Inferior parietal cortex (tissue), 1 donor: ENCODE data around the gene EHD1.

Source experiments
- DNase-seq: peaks from one replicate; pipeline ENCODE4 v3.0.0-alpha.2; 2016; ENCODE audit errors: extremely low spot score

EHD1 gene

DNA sequence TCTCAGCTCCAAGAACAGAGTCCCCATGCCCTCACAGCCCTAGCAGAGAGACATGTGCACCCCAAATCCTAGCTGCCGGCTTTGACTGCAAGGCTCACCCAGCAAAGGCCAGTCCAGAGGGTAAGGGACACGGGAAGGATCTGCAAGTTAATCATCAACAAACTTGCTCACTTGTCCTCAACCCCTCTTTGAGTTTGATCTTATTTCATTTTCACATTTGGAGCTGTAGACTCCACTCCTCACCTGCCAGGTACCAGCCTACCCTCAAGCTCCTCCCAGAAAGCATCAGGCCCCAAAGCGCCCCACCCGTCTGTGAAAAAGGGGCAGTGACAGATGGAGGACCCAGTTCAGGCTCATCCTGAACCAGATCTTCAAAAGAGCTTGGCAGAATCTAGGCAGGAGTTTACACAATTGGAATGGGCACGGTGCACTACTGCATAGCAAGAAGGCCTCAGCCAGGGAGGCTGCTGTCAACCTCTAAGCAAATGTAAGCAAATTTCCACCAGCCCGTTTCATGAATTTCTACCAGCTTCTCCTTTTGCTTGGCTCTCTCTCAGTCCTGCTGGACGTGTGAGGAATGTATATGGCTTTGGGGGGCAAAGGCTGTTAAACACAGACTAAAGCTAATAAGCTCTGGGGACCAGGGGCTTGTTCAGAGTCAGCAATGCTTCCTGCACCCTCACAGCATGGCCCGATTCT is 5.5 kb downstream of the EHD1 start:
- DNase-seq, result no peak

DNA sequence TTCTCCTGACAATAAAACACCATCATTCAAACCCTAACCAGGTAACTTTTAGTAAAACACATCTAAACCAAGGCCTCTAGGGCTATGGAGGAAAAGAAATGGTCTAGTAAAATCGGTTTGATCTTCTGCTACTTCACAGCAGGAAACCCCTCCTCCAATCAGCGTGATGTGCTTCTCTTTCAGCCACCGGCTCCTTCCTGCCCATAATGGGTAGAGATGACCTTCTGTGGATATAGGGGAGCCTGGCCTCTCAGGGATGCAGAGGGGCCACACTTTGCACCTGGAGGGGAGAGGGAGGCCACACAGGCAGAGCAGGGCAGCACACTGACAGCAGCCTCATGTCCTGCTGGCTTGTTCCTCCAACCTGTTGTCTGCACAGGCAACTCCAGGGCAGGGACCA is 6.9 kb downstream of the EHD1 start:
- DNase-seq, result no peak

DNA sequence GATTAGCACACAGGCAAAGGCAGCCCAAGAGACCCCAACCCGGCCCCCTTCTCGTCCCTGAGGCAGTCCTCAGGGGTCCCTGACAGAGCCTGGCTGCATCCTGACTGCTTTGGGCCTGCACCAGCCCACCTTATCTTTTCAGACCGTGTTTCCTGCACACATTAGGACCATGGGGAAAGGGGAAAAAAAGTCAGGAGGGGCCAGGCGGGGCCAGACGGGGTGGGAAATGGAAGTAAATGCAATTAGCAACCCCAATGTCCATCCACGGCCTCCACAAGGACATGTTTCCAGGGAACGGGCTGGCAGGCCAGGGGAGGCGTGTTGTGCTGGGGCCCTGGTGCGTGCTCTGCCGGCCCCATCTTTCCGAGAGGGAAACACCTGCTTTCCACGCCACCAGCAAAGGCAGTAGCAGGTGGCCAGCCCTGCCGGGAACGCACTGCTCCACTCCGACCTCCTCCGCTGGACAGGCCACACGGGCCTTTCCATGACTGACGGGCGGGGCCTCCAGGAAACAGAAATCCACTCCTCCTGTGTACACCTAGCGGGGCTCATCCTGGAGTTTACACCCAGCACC is 7.4 kb downstream of the EHD1 start:
- DNase-seq, result no peak

DNA sequence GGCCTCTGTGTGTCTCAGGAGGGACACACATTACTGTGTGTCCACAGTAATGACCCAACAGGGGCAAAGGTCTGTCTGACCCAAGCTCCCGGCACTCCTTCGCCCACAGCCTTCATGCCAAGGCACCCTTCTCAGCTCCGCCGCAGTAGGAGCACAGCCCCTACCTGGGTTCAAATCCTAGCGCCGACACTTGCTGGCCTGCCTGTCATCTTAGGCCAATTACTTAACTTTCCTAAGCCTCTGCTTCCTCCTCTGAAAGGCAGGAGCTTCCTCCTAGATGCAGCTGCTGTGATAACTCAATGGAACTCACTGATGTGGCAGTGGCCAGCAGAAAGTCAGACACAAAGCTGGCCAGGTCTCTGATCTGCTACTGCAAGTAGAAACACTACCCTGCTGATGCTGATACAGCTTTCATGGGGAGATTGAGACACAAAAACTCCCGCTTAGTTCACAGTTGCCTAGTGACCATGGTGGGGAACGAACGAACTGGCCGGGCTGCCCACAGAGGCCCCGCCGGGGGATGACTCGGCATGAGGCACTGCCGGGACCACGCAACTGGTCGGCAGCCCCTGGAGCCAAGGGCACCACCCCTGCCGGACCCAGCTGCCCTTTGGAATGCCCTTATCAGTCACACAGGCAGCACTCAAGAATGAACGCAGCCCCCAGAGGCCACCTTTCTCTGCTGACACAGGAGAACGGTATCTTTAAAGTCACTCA is 8.1 kb downstream of the EHD1 start:
- DNase-seq, result no peak

DNA sequence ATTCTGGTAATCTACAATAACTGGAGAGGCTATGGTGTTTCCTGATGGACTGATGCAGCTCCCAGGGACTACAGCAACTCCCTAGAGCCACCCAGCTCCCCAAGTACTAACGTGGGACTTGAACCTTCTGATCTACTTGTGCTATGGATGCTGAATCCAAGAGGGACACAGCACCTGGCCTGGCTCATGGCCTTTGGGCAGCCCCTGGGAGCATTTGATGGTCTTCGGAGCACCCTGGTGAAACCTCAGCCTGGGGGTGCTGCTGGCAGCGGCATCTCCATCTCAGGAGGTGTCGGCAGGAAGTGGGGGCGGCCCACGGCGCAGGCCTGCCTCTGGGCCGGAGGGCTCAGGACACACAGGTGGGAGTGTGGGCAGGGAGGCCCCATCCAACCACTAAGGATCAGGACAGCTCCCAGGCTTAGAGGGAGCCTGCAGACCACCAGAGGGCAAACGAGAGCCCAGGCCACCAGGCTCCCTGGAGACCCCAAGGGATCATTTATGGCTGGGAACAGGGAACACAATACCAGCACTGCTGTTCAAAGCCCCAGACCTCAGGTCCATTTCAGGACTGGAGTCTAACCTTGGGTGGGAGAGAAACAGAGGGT is 8.7 kb downstream of the EHD1 start:
- no peak for DNase-seq

DNA sequence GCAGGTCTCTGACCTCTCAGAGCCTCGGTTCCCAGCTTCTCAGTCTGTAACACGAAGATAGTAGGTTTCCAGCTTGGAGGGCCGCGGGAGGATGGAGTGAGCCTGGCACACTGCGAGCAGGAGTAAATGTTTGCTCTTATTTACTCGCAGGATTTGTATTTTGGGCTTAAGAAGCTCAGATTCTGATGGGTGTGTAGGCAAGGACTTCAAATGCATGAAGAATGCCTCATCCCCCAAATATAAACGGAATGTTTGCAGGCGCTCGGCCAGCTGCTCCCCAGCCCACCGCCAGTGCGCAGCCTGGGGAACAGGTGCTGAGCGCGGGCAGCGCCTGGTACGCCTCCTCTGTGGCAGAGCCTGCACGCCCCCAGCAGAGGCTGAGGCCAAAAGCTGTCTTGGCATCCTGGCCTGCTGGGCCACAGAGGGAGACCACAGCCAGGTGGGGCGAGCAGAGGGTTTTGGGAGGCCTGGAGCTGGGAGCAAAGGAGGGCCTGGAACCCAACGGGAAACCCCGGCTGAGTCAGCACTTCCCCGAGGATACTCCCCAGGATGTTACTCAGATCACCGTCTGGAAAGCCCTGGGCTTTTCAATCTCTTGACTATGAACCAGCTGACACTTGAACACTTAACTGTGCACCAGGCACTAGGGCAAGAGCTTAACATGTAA is 9.4 kb downstream of the EHD1 start:
- no peak for DNase-seq

DNA sequence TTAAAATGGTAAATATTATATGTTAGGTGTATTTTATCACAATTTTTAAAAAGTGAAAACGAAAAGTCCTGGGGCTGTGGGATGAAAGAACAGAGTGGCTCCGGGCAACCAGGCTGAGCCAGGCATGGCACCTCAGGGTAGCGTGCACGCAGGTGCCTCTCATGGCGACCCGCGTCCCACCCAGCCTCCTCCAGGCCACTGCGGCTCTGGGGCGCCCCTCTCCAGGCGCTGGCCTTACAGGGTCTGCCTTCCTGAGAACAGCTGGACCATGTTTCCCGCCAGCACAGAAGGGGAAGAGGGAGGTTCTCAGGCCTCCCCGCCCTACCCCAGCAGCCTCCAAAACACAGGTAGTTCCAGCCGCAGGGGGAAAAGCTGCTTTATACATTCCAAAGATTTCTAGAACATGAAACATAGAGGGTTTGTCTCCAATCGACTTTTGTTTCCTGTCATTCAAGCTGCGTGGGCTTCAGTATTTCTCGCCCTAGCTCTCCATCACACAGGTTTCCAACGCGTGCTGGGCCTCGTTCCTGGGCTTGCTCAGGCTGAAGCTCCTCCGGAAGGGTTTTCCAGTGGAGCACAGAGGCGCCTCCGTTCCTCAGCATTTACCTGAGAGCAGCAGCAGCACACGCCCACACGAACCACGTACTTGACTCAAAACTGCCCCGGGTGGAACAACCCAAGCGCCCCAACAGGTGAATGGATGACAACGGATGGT is 10.5 kb downstream of the EHD1 start:
- no peak for DNase-seq

DNA sequence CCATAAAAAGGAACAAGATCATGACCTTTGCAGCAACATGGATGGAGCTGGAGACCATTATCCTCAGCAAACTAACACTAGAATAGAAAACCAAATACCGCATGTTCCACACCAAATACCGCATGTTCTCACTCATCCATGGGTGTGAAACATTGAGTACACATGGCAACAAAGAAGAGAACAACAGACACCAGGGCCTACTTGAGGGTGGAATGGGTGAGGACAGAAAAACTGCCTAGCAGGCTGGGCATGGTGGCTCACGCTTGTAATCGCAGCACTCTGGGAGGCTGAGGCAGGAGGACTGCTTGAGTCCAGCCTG is 12.3 kb downstream of the EHD1 start:
- DNase-seq, result no peak

DNA sequence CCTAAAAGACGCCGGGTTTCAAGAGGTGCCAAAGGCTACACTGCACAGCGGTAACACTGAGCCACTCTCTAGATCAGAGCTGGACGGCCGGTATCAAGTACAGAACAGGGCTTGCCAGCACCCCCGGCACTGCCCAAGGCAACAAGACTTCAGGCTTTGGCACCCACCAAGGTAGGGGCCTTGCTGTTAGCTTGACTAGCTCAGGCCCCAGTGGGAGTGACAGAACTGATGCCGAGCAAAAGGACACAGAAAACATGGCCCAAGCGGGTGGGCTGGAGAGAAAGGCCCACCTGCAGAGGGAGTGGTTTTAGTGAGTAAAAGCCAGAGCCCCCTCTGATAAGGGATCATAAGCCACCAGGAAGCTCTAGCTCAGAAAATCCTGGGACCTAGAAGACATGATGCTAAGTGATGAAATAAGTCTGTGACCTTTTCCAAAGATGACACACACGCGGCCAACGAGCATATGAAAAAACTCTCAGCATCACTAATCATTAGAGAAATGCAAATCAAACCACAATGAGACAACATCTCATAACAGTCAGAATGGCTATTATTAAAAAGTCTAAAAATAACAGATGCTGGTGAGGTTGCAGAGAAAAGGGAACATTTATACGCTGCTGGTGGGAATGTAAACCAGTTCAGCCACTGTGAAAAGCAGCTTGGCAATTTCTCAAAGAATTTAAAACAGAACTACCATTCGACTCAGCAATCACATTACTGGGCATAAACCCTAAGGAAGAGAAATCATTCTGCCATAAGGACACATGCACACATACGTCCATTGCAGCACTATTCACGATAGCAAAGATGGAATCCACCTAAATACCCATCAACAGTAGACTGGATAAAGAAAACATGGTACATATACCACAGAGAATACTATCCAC is 12.9 kb downstream of the EHD1 start:
- no peak for DNase-seq

DNA sequence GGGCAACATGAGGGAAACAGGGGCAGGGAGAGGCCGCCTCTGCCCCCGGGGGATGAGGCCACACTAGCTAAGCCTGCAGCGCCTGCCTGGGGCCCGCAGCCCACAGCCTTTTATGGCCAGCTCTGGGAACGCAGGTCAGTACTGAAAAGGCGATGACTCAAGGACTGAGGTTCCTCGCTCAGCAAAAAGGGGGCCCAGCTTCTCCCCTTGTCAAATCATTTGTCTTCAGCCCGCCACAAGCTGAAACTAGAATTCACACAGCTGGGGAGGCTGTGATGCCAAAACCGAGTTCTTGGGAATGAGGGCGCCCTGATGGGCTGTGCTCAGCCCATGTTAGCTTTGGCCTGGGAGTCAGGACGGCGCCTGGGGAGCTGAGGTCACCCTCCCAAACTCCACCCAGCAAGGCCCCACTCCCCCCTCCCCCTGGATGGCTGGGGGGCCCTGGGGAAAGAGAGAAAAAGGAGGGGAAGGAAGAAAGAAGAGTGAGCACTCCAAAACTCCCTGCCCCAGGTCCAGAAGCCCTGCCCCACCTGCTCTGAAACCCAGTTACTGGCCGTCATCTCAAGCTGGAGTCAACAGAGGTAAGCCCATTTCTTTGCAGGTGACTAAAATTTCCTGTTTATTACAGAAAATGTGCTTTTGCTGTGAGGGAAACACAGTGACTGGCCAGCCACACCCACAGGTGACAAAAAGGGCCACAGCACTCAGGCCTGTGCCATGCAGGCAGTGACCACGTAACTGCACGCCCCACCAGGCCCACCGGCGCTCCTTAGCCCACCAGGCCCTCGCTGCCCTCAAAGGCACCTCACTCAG is 13.7 kb downstream of the EHD1 start:
- DNase-seq, result no peak

DNA sequence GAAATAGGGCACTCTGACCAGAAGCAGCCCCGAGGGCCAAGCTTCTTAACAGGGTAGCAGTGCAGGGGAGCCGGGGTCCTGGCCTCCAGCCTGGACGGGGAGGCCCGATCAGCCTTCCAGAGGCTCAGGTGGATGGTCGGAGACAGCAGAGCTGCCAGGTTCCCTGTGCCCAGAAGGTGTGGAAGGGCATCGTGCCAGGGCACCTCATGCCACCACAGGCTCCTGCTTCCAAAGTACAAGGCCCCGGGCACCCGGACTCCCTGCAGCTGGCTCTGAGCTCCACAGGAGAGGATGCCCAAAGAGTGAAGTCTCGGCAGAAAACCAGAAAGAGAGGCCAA is 14.3 kb downstream of the EHD1 start:
- DNase-seq, result no peak

DNA sequence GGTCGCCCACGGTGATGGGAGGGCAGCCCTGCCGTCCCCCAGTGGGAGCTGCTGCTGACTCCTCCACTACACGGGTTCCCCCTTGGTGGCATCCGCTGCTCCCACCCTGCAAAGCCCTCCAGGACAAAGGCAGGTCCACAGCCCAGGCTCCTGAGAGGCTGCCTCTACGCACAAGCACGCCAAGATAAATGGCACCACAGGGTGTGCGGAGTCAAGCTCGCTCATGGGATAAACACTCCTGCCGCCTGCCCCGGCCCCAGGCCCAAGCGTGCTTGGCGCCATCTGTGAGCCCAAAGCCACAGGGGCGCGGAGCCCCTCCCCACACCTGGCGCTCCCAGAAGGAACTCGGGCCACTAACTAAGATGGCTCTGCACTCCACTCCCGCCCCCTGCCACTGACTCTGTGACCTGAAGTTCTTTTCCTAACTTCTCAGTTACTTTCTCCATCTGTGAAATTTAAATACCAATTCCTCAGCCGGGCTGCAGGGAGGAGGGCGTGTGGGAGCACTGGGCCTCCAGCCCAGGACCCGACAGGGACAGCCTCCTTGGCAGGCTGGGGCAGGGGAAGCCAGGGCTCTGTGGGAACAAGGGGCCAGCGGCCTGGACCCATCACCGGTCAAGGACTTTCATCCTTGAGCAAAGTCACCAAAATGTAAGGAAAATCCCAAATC is 14.9 kb downstream of the EHD1 start:
- no peak for DNase-seq

DNA sequence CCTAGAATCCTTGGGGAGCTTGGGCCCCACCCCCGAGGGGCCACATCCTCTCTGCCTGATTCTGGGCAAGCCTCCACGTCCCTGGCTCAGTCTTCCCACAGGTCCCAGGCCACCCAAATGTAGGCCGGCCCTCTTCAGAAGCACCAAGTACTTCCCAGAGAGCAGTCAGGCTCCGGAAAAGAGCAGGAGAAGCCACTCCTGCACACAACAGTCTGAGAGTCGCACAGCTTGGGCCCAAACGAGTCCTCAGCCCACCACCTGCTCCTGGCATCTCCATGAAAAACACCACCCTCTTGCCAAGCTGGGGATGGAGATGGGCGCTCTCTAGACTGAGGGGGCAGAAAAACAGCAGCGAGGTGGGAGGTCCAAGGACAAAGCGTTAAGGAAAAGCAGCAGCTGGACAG is 15.4 kb downstream of the EHD1 start:
- no peak for DNase-seq

DNA sequence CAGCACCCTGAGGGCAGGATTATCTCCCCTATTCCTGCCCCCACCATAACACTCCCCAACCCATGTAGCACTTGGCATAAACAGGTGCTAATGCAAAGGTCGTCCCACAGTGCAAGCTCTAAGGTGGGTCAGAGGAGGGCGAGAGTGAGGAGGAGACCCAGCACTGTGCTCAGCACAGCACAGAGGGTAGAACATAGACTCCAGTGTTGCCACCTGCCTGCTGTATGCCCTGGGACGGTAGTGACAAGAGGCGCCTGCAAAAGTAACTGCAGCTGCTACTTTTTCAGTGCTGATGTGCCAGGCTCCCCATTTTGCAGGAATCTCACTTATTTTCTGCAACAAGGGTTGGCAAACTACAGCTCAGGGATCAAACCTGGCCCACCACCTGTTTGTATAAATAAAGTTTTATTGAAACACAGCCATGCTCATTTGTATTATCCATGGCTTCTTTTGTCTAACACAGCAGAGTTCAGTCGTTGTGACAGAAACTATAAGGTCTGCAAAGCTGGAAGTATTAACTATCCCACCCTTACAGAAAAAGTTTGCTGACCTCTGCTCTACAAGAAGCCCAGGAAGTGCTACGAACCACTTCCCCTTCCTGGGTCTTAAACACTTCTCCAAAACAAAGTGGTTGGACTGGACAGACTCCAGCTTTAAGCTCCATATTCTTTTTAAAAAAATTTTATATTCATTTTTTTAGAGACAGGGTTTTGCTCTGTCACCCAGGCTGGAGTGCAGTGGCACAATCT is 17.0 kb downstream of the EHD1 start:
- no peak for DNase-seq

DNA sequence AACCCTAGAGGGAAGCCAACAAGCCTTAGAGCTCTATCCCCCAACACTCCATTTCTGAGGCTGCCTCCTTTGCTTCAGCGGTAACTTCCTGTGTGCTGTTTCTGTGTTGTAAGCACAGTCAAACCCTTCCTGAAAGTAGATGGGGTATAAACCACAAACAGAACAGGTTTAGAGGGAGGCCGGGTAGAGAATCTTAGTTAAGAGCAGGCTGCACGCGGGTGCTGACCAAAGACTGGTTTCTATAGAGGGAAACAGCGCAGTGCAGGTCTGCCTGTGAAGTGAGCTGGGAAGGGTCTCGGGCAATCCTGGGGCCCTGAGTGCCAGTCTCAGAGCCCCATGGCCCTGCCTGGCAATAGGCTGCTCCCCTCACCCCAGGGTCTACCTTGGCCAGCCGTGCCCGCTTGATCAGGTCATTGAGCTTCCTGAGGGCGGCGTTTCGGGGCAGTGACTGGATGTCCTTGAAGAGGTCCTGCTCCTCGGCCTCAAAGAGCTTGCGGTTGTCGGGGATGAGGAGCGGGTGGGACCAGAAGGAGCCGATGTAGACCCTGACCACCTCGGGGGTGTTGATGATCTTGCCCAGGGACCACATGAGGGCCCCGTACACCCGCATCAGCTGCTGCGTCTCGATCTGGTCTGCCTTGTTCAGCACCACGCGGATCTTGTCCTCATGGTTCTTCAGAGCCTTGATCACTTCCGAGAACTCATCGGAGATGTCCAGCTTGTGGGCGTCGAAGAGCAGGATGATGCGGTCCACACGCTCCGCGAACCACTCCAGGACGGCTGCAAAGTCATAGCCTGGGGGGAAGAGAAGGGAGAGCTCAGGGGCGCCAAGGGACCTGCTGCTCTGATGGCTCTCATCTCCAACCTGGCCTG is 18.6 kb downstream of the EHD1 start:
- DNase-seq, result no peak

DNA sequence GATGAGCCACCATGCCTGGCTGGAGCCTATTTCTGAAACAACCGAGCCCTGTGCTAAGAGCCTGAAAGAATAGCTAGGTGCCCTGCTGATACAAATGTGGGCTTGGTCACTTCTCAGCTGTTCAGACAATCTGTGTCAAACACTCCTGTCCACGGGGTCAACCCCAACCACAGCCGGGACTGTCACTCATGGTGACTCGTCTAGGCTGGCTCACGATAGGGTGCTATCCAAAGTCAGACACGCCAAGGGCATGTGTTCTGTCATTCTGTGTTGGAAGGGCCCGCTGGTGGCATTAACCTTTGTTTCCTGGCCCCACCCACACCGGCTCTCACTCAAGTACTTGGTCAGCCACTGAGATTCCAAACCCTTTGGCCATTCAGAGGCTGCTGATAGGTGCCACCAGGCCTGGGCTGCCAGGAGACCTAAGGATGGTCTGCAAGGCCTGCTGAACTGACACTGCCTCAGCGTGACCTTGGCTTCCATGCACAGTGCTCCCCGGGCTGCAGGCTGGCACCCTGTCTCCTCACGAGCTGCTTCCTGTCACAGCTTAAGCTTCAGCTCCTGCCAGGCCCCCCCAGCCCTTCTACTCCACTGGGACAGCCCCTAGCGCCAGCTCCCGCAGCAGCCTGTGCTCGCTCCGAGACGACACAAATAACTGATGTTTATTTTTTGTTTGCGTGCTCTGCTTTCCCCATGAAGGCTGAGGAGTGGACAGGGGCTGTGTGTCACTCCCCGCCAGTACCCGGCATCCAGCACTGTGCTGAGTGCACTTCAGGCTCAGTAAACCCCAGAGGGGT is 19.8 kb downstream of the EHD1 start:
- DNase-seq, result no peak

DNA sequence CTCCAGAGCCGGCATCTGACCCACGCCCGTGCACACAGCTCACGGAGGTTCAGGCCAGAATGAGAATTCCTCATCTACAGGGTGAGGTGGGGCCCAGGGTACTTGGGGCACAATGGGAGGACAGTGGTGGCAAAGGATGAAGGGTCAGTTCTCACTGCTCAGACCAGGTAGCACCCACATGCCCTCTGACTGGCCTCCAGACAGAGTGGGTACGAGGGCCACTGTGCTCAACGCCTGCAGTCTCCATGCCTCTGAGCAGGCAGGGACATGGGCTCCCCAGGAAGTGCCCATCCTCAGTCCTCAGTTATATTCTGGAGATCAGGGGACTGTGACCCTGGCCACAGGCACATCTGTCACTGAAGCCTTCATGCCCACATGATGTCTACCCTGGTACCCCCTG is 20.9 kb downstream of the EHD1 start:
- no peak for DNase-seq
